GM19240 (cell line): ENCODE measurements around the gene PPBP.

ENCODE experiments used
- DNase-seq: peaks from one replicate; pipeline ENCODE4 v3.0.0; 2011; ENCODE audit warnings: low spot score; ENCODE audit not compliant: insufficient read length

The PPBP gene, protein sequence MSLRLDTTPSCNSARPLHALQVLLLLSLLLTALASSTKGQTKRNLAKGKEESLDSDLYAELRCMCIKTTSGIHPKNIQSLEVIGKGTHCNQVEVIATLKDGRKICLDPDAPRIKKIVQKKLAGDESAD

GRCh38 chr4:73988061-73988460 is at the start of gene PPBP:
Gene PPBP (minus strand): TSS chr4:73988190. CDS start chr4:73988103, 87 bp downstream.
- no peak for DNase-seq

GRCh38 chr4:74037076-74037955 is 49.3 kb upstream of the PPBP start:
- no peak for DNase-seq

- DNase-seq: no peak
These were observed 45.7 kb upstream of the PPBP start for GRCh38 chr4:74033739-74034138.

- no peak for DNase-seq
These were observed 44.1 kb upstream of the PPBP start for GRCh38 chr4:74032064-74032463.

DNA sequence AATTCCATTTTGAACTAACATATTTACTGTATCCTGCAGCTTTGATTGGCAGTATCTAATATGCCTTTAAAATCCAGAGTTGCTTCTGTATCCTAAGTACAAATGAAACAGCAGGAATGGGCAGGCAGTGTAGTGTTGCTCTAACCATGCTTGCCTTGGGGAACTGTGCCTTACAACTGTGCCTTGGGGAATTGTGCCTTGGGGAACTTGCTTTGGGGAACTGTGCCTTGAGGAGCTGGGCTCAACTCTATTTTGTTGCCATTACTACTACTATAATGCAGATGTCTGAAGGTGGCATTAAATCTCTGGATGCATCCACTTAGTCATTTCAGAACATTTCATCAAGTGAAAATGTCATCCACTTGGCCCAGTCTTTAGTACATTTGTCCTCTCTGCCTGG is 43.6 kb upstream of the PPBP start:
- DNase-seq: no peak

DNA sequence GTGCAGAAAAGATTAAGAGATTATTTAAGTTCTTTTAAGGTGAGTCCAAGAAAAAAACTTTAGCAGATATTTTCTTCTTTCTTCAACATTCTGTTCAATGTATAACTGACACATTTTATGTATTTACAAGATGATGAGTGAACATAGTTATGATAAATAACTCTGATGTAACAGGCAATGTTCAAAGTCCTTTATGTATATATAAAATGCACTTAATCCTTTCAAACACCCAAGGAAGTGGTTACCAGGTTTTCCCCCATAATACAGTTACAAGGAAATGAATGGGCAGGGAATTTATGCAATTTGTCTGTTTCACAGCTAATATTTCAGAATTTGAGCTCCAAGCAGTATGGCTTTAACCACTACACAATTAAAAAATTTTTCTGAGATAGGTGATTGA is 42.3 kb upstream of the PPBP start:
- no peak for DNase-seq

DNA sequence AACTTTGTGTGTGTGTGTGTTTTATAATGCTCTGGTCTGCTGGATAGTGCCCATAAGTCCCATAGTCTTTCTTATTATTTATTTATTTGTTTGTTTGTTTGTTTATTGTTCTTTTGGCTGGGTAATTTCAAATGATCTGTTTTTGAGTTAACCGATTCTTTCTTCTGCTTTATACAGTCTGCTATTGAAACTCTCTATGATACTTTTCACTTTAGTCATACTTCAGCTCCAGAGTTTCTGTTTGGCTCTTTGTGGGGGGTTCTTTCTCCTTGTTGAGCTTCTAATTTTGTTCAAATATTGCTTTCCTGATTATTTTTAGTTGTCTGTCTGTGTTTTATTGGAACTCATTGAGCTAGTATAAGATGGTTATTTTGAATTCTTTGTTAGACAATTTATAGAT is 40.5 kb upstream of the PPBP start:
- no peak for DNase-seq

DNA sequence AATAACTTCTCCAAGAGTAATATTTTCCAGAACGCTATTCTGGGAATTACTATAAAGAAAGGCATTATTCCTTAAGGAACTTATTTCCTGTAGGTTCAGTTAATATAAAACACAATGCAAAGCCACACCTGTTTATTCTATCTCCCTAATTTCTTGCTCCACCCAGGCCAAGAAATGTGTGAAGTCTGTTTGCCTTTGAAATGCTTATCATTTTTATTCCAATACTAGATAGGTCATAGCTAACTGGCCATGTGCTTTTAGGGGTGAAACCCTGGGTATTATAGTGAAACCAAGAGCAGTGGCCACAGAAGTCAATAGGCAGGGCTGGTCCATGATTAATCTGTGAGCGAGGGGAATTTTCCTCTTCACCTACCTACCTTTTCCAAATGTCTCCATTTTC is 35.7 kb upstream of the PPBP start:
- DNase-seq: no peak

DNA sequence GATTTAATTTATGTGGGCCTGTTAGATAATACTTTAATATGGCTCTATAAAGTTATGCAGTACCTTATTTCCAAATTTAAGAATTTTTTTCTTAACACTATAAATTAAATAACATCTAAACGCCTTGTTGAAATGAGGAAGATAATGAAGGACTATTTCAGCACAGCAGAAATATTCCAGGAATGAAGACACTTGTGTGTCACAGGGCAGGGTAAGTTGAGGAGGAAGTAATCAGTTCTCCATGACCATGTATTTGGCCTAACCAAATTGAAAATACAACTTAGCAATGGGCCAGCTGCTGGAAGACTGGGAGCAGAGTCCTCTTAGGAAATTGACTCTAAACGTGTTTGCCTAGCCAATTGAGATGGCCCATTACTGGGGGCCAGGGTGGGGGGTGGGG is 33.6 kb upstream of the PPBP start:
- DNase-seq: no peak

- DNase-seq: no peak
These were observed 30.8 kb upstream of the PPBP start for GRCh38 chr4:74018771-74019170.

GRCh38 chr4:74018116-74018515 is 30.1 kb upstream of the PPBP start:
- no peak for DNase-seq

DNA sequence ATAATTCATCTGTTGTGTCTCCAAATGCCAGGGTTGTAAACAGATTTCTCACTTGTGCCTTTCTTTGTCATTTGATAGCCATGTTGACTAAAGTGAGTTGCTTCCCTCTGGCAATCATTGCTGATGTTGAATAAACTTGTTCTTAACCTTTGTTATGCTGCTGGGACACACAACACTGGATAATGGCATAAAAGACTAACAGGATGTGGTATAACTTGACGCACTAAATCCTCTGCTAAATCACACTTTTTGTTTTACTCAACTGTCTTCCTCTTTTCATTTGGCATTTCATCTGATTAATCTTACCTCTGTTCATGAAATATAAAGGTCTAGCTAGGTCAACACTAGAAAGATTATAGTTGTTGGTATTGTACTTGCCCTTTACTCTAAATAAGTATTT is 28.1 kb upstream of the PPBP start:
- DNase-seq: no peak

GRCh38 chr4:74015126-74015780 is 27.3 kb upstream of the PPBP start:
- DNase-seq: no peak

- DNase-seq: no peak
These were observed 26.3 kb upstream of the PPBP start for GRCh38 chr4:74014332-74014731.

- no peak for DNase-seq
These were observed 25.3 kb upstream of the PPBP start for GRCh38 chr4:74013264-74013663.

- no peak for DNase-seq
These were observed 24.1 kb upstream of the PPBP start for GRCh38 chr4:74012130-74012529.

DNA sequence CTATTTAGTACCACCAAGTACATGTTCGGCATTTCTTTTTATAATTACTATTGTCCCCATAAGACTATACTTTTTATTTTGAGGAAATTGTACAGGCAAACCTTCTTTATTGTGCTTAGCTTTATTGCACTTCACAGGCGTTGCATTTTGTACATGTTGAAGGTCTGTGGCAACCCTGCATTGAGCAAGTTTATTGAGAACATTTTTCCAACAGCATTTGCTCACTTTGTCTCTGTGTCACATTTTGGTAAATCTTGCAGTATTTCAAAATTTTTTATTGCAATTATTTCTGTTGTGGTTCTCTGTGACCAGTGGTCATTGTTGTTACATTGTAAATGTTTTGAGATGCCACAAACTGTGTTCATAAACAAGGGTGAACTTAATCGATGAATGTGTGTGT is 21.3 kb upstream of the PPBP start:
- DNase-seq: no peak

GRCh38 chr4:74006009-74006476 is 18.1 kb upstream of the PPBP start:
- no peak for DNase-seq

DNA sequence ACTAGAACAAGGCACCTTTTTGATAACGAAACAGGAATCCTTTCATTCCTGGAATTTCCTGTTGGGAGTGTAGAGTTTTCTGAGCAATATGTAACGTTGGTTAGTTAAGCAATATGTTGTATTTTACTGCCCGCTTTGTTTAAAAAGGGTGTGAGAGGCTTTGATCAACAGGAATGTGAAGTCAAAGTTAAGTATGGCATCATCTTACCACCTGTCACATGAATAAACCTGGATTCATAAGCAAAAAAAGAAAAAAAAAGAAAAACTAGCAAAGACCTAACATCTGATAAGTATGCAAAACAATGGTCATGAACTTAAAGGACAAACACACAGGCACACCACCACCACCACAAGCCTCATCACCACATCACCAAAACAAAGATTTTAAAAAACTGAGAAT is 17.5 kb upstream of the PPBP start:
- no peak for DNase-seq

DNA sequence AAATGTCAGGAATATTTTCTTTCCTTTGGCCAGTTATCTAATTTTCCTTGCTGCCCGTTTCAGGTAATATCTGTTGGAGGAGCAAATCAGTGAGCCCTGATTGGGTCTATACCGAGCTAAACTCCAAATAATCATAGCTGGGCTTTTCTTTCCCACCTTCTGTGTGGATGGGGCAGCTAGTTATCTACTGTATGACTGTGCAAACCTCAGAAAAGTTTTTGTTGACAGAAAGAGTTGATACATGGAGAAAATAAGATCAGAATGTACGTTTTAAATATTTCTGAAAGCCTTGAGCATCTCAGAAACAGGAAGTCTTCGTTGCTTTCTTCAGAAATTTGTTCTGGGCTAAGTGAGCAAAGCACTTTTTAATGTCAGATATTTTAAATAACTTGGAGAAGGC is 16.7 kb upstream of the PPBP start:
- DNase-seq: no peak

DNA sequence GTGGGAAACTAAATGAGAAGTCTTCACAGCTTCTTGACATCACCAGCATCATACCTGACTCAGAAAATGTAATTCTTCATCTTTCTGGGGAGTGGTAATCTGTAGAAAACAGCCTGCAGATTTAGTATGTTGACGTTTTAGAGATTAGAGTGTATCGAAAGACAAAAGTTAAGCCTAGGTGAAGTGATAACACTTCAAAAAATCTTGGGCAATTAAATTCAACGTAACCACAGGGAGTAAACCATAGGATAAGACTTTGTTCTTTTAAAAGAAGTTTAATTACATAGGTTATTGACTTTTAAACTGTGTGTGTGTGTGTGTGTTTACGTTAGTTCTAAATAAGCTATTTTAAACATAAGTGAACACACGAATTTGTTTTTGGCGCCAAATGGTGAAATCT is 12.3 kb upstream of the PPBP start:
- DNase-seq: no peak
